BJ (cell line): ENCODE measurements around the gene FECH. TPM values are rescaled to one million over a fixed set of nuclear protein-coding genes. Genes with fewer than 3 reads are reported as not detected.

Experiments used
- CTCF ChIA-PET: fragments of 350-600 bp; formaldehyde crosslinking; extraction: SDS; loops from one replicate; lab custom pipeline; 2021; ENCODE audit warnings: antibody characterized with exemption, inconsistent platforms; lab: Yijun Ruan, JAX
- POLR2A ChIA-PET: fragments of 300-600 bp; sonication (Branson Sonifier 250); formaldehyde crosslinking; extraction: SDS; loops from one replicate; lab custom pipeline; 2021; ENCODE audit warnings: antibody characterized with exemption; lab: Charles Lee
- DNase-seq: peaks from one replicate; pipeline ENCODE4 v3.0.0-alpha.2; 2011; ENCODE audit warnings: low read depth
- H3K27me3 ChIP-seq: 2 replicates; pipeline ENCODE4 v1.6.0; 2011; ENCODE audit warnings: low read length; ENCODE audit not compliant: control insufficient read depth, insufficient read depth
- H3K36me3 ChIP-seq: 2 replicates; pipeline ENCODE4 v1.5.1; 2011; ENCODE audit warnings: low read length; ENCODE audit not compliant: control insufficient read depth, insufficient read depth
- H3K4me3 ChIP-seq: 2 replicates; pipeline ENCODE4 v1.5.1; 2011; ENCODE audit warnings: low read depth, mild to moderate bottlenecking, control low read depth, low read length
- polyA plus RNA-seq: library from polyadenylated mRNA; depleted of rRNA; stranded (reverse); fragments of >200 nt; gene quantifications from 2 replicates; pipeline ENCODE4 v1.2.3, GENCODE V29; 2011; rRNA removed
- TF ChIP-seq, protein P1 (sequence below): IDR thresholded peaks from 2 replicates; pipeline ENCODE4 v1.5.1; 2011; ENCODE audit warnings: low read depth, mild to moderate bottlenecking, control low read depth, inconsistent platforms, low read length, moderate library complexity; ENCODE audit not compliant: insufficient read depth

Gene FECH
- polyA plus RNA-seq, 1 experiment, result 63.4 TPM

DNA sequence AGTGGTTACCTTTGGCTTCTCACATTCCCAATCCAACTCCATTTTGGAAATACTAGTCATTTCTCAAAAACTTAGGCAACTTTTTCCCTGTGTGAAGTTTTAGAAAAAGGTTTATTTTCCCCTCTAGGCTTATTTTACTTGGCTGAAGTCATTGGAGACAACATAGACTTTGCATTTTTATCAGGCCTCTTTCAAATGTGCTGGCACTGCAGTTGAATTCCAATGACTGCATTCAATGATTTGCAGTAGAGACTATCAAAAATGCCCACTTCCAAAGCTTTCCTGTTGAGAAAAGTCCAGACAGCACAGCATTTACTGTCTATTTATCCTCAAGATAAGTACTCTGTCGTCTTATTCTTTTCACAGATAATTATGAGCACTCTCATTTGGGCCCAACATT, 81.3 kb downstream of the FECH start:
- Histone ChIP-seq H3K36me3 (no peaks in the 10 kb centered on the region), H3K4me3 (no peak overlapping the region), H3K27me3 (0 out of 2 replicates have a peak, but pooled peaks cover 1% of the 10 kb centered on the region)
- POLR2A ChIA-PET, result no interaction called here
- TF ChIP-seq, protein P1, sequence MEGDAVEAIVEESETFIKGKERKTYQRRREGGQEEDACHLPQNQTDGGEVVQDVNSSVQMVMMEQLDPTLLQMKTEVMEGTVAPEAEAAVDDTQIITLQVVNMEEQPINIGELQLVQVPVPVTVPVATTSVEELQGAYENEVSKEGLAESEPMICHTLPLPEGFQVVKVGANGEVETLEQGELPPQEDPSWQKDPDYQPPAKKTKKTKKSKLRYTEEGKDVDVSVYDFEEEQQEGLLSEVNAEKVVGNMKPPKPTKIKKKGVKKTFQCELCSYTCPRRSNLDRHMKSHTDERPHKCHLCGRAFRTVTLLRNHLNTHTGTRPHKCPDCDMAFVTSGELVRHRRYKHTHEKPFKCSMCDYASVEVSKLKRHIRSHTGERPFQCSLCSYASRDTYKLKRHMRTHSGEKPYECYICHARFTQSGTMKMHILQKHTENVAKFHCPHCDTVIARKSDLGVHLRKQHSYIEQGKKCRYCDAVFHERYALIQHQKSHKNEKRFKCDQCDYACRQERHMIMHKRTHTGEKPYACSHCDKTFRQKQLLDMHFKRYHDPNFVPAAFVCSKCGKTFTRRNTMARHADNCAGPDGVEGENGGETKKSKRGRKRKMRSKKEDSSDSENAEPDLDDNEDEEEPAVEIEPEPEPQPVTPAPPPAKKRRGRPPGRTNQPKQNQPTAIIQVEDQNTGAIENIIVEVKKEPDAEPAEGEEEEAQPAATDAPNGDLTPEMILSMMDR, result no peak
- DNase-seq, result no peak
- CTCF ChIA-PET, result no interaction called here

DNA sequence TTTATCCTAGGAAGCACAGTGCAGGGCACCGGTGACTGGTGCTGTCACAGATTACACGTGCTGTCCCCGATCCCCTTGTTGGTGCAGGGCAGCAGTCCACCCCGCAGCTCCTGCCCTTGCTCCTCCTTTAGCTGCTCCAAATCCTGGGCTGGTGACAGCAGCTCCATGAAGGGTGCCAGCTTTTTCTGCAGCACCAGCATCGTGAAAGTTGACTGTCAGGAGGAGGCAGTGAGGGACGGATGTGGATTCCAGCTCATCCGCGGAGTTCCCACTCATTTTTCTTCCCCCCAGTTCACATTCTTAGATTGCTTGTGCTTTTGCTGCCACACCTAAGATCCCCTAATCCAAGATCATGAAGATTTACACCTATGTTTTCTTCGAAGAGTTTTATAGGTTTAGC, 83.9 kb downstream of the FECH start:
- Histone ChIP-seq H3K27me3 (0 out of 2 replicates have a peak, but pooled peaks cover 1% of the 10 kb centered on the region), H3K4me3 (no peak overlapping the region), H3K36me3 (no peaks in the 10 kb centered on the region)
- no peak for DNase-seq
- ChIA-PET CTCF (interaction anchor here (1.0 kb wide), 1 partner anchor 8 kb away, joined by 3 read pairs; no protein-coding TSS in a partner anchor), POLR2A (no interaction called here)
- TF ChIP-seq, protein P1, result no peak

GRCh38 chr18:57498682-57499256, 87.7 kb downstream of the FECH start:
- ChIA-PET POLR2A (no interaction called here), CTCF (no interaction called here)
- Histone ChIP-seq H3K36me3 (no peaks in the 10 kb centered on the region), H3K4me3 (no peak overlapping the region), H3K27me3 (no peaks in the 10 kb centered on the region)
- TF ChIP-seq, protein P1, result no peak
- no peak for DNase-seq

Other genes starting within 250 kb of the FECH start
- not detected in 2 replicates for gene ST8SIA3, start 234.1 kb downstream of the FECH start, polyA plus RNA-seq
- 0.01 TPM in 1 of 2 replicates, not detected in the other for gene ONECUT2, start 151.3 kb downstream of the FECH start, polyA plus RNA-seq
- gene NARS1, start 35.1 kb upstream of the FECH start, polyA plus RNA-seq, result 169 and 250 TPM in 2 replicates
- gene ATP8B1, start 216.6 kb upstream of the FECH start, polyA plus RNA-seq, result 53.3 and 84.5 TPM in 2 replicates